IMR-90 (cell line): ENCODE measurements around the gene ADAMTS17.

Source experiments
- CTCF ChIP-seq: conservative IDR thresholded peaks from 2 replicates; pipeline ENCODE4 v1.5.1; 2012; ENCODE audit warnings: mild to moderate bottlenecking, low read depth, low read length, improper control_type of control experiment
- FOS ChIP-seq: fragments of 150-350 bp; IDR thresholded peaks from 2 replicates; pipeline ENCODE4 v1.6.1; 2016; ENCODE audit warnings: low read depth, low read length
- MAZ ChIP-seq: IDR thresholded peaks from 2 replicates; pipeline ENCODE4 v1.6.1; 2012; ENCODE audit warnings: low read depth, mild to moderate bottlenecking, low read length, improper control_type of control experiment, moderate library complexity, borderline replicate concordance
- MXI1 ChIP-seq: IDR thresholded peaks from 2 replicates; pipeline ENCODE4 v1.6.1; 2012; ENCODE audit warnings: low read depth, mild to moderate bottlenecking, low read length, moderate library complexity, borderline replicate concordance
- POLR2A ChIP-seq: IDR thresholded peaks from 2 replicates; pipeline ENCODE4 v1.6.1; 2012; ENCODE audit warnings: mild to moderate bottlenecking, low read depth, low read length
- USF2 ChIP-seq: fragments of 150-350 bp; IDR thresholded peaks from 2 replicates; pipeline ENCODE4 v1.6.1; 2017; ENCODE audit warnings: mild to moderate bottlenecking, antibody characterized with exemption, low read length, low read depth

GRCh38 chr15:100167884-100168375, 173.8 kb downstream of the ADAMTS17 start:
- TF ChIP-seq CTCF (no peak), MAZ (no peak), MXI1 (no peak), USF2 (no peak), POLR2A (no peak), FOS (no peak)
